ENCODE results near the gene MYL4.
"Not testable (repeated sequence)": the region's sequence is repeated elsewhere in the genome, so short reads cannot be mapped to it uniquely, and the experiment has no call there.

The MYL4 gene

DNA sequence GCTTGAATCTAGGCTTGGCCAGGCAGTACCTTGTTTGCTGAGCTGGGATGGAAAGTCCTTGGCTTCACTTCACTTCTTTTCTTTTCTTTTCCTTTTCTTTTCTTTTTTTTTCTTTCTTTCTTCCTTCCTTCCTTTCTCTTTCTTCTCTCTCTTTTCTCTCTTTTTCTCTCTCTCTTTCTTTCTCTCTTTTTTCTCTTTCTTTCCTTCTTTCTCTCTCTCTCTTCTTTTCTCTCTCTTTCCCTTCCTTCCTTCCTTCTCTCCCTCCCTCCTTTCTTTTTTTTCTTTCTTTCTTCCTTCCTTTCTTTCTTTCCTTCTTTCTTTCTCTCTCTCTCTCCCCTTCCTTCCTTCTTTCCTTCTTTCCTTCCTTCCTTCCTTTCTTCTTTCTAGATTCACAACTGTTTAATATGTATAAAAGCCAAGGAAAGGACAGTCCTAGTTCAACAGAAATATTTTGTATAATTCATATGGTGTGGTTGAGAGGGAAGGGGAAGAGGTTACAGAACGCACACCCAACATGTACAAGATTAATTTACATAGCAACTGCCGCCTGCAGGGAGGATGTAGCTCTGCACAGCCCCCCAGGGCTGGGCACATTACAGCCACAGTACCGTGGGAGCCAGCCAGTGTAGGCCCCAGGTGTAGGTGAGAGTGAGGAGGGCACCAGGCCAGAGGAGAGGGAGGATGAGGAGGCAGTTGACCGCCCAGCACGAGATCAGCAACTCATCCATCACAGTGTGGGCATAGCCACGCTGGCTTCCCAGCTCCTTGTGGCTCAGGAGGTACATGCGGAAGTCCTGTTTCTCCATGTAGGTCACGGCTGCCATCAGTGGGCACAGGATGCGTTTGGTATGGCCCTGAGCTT lies 34.8 kb downstream of the MYL4 start:
- DNase-seq (ENCODE audit: low spot score): no peak

DNA sequence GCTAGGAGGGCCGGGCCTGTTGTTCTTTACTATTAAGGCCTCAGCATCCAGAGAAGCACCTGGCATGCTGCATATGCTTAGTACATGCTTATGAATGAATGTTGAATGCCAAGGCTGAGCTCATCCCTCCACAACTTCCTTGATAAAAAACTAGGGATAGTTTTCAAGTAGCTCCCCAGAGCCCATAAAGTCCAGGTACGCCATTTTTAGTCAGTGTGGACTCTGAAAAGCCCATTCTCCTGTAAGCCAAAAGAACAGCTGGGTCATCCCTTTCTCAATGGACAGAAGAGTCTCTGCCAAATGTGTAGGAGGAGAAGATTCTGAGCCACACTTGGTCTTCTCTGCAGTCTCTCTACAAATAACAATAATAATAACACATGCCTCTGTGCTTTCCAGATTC lies 35.5 kb downstream of the MYL4 start:
- DNase-seq (ENCODE audit: low spot score): no peak

DNA sequence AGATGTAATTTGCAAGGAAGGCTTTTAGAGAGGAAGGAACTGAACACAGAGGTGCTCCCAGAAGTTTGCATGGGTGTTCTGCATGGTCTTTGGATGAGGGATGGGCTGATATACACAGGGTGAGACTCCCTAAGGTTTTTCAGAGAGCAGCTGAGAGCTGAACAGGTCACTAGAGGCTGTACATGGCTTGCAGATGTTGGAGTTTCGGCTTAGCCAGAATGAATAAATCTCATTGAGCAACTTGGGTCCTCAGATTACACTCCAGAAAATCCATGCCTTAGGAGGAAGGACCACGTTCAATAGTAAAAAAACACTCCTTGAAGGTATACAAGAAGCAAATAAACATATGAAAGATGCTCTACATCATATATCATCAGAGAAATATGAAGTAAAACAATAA lies 37.0 kb downstream of the MYL4 start:
- DNase-seq (ENCODE audit: low spot score): no peak

DNA sequence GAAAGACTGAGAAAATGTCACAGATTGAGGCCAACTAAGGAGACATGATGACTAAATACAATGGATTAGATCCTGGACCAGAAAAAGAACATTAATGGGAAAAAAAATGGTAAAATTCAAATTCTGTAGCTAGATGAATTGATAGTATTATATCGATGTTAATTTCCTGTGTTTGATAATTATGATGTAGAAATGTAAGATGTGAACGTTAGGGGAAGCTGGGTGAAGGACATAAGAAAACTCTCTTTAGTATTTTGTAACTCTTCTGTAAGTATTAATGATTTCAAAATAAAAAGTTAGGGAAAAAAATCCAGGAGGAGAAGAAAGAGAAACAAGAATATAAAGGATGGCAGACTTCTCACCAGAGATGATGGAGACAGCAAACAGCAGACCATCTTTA lies 41.7 kb downstream of the MYL4 start:
- no peak for DNase-seq (ENCODE audit: low spot score)

DNA sequence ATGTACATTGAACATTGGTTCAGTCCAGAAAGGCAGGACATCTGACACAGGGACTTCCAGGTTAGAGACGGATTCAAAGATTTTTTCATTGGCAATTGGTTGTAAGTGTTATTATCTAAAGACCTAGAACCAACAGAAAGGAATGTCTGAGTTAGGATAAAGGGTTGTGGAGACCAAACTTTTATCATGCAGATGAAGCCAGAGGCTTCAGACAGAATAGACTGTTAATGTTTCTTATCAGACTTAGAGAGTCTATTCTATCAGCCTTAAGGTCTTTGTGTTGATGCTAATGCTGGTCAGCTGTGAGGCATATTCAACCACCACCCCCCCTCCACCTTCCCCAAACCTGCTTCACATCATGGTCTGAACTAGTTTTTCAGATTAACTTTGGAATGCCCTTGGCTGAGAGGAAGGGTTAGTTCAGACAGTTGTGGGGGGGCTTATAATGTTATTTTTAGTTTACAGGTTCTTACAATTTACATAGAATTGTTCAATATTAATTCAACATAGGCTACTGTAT lies 42.3 kb downstream of the MYL4 start:
- DNase-seq (ENCODE audit: low spot score): no peak

DNA sequence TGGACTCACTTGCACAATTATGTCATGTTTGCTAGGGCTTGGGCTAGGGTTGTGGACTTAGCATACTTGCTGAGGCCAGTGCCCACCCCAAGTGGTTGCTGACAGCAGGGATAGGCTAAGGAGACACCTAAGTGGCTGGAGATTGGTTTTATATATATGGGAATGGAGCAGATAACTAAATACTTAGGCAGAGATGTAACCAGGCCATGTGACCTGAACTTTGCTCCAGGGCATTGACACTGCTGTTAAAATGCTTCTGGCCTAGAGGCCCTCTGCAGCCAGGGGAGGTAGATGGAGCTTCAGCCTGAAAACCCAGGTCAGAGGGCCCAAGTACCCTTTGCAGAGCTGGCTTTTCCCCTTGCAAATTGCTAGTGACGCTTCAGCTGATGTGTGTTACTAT lies 43.1 kb downstream of the MYL4 start:
- no peak for DNase-seq (ENCODE audit: low spot score)

DNA sequence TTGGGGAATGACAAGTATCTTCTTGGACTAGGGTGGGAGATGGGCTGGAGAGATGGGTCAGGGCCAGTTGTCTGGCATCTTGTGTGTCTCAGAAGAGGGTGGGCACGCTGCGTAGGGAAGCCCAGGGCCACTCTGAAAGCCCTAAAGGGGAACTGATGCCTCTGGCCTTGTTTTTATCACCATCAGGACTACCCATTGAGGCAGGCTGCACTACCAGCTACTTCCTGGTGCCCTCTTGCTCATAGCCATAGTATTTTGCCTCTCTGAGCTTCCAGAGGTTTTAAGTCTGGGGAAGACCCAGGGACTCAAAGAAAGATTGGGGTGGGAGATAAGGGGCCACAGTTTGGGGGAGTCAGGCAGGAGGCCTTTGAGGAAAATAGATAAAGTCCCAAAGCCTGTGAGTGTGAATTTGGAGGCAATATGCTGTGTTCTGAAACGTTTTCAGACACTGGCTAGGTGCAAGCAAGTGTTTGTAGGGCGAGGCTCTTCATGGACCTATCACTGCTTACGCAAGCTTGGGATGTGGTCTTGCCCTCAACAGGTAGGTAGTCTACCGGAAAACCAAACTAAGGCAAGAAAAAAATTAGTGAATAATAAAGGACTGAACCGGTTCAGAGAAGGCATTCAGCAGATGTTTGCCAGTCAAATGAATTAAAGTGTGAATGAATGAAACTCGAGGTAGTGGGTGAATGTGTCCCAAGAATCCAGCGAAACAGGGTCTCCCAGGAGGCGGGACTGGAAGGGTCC lies 43.8 kb downstream of the MYL4 start:
- no peak for DNase-seq (ENCODE audit: low spot score)

DNA sequence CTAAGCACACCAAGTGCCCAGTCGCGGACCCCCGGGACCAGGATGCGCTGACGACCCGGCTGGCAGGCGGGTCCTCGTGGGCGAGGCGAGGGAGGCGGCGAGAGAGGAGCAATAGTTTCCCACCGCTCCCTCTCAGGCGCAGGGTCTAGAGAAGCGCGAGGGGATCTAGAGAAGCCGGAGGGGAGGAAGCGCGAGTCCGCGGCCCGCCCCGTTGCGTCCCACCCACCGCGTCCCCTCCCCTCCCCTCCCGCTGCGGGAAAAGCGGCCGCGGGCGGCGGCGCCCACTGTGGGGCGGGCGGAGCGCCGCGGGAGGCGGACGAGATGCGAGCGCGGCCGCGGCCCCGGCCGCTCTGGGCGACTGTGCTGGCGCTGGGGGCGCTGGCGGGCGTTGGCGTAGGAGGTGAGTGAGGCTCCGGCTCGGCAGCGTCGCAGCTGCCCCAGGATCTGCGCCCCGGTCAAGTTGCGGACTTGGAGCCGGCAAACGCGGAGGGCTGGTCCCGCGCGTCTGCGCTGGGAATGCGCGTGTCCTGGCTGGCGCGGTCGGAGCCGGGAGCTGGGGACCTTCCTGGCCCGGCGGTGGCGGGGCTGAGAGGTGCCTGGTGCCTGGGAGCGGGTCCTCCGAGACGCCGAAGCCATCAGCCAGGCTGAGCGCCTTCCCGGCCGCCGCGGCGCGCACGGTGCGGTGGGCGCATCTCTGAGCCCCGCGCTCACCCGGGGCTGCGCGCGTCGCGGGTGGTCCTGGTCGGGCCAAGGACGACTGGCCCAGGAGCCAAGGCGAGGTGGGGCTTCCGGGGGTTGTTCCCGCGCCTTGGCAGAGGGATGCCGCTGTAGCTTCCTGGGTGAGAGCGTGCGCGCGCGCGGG lies 44.6 kb downstream of the MYL4 start, which contains the start of gene ITGB3:
TSS of gene ITGB3 (plus strand) at position 287 of the 862 bp plus-strand sequence. CDS start at position 322, 35 bp downstream.
- DNase-seq (ENCODE audit: low spot score): no peak

DNA sequence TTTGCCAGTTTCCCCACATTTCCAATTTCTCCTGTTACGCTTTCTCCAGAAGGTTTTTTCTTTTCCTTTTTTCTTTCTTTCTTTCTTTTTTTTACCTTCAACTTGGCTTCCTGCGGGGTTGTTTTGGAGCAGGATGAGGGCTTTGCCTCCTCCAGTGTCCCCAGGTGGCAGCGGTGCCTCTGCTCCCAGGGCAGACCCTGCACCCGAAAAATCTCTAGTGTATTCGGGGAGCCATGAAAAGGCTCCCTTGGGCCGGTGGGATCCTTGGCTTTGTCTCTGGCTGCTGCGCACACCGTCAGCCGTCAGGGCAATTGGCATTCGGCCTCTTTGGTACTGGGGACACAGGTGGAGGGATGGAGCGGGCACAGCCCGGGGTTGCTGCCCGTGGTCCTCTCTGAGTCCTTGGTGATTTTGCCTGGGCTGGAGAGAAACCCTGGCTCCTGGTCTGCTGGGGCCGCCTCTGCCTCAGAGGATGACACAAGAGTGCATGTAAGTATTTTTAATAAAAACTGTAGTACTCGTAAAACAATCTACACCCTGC lies 45.3 kb downstream of the MYL4 start:
- no peak for DNase-seq (ENCODE audit: low spot score)

DNA sequence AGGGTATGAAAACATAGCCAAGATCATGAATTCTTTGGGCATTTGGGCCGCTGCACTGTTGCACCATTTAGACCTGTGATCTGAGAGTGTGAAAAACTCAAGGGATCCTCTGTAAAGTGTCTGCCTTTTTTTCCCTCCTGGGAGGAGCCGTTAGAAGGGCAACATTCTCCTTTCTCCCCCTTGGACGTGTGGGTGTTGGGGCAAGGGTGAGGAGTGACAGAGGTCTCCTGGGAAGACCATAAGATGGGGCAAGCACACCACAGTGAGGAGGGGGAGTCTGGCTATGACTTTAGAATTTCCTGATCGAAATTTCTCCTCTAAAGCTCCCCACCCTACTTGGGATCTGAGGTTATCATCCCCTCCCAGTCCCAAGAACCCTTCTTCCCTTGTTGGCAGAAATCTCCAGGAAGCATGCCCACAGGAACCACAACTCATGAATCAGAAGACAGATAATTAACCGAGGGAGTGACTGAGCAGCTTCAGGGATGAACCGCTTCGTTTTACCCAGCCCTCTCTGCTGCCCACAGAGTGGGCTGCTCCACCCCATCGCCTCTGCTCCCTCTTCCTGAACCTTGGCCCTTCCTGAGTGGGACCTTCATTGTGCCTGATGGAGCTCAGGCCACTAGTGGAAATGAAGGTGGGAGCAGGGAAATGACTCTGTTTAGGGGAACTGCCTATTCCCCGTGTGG lies 48.6 kb downstream of the MYL4 start:
- DNase-seq (ENCODE audit: low spot score): peak; percentile 41

DNA sequence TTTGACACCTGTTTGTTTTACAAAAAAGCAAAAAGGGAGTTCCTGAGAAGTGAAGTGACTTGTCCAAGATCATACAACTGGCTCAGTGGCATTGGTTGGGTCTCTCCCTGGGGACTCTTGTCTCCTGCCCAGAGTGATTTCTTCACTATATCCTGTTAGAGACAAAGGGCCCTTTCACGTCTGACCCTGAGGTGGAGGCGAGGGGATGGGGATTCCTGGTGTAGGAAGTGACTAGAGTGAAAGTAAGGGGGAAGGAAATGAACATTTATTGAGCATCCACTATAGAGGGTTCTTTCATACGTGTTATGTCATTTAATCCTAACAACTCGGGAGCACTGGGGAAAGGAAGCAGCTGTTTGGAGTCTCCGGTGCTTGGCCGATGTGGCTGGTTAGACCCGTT lies 53.4 kb downstream of the MYL4 start:
- DNase-seq (ENCODE audit: low spot score): no peak

DNA sequence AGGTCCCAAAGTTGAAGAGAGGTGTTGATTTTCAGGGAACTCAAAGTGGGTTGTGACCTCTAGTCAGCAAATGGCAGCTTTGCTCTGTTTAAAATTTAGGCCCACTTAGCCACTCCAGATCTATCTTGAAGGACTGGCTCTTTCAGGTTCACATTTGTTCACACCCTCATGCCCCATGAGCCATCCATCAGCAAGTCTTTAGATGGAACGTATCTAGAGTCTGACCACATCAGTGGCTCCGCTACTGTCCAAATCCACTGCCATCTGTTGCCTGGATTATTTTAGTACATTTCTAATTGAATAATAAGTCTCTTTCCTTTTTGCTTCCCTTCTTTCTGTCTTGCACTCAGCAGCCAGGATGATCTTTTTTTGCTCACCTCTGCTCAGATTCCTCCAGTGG lies 55.0 kb downstream of the MYL4 start:
- no peak for DNase-seq (ENCODE audit: low spot score)

DNA sequence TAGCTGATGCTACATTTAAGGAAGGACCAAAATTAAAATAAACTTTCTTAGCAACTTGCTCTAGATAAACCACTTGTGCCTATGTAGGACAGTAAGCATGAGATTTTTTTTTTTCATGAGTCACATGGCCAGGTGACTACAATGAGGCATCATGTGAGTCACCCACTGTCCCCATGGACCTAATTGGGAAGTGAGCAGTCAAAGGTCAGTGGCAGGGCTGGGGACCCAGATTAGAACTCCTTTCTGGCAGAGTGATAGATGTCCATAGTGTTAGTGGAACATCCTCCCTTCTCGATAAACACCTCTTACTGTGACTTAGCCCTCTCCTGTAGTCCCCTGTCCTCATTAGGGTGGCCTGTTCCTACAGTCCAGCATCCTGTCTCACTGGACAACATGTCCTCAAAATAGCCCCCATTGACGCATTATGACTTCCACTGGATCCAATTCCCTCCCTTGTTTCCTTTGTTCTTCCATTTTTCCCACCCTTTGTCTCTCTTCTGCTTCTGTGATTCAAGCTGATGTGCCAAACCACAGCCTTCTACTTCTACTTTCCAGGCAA lies 56.9 kb downstream of the MYL4 start:
- DNase-seq (ENCODE audit: low spot score): peak; percentile 83

DNA sequence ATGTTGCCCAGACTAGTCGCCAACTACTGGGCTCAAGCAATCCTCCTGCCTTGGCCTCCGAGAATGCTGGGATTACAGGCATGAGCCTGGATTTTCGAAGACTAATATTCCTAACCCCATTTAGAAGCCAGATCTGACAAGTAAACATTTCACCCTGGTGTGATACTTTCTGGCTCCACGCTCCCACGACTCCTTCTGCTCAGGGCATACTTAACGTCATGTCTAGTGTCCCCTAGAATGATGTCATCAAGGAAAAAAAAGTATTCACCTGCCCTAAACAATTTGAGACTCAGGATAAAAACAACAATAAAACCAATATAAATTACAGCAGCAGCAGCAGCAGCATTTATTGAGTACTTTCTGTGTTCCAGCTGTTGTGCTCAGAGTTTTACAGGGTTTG lies 57.6 kb downstream of the MYL4 start:
- no peak for DNase-seq (ENCODE audit: low spot score)

DNA sequence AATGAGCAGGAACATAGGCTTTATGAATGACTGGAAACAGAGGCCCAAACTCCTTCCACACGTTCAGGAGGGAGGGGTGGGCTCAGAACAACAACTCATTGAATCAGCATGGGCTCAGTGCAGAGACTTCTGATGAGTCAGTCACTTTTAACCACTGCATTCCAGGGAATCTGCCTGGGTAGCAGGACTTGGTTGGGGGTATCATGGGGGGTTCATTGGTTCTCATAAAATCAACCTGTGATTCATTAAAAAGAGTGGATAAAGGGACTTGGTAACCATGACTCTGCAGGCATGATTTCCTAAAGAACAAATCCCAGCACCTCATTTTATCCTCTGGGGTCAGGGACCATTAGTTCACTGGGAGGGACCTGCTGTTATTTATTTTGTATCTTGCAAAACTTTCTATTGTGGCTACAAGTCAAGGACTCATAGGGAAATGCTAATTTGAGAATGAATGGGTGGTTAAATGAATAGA lies 58.2 kb downstream of the MYL4 start:
- DNase-seq (ENCODE audit: low spot score): peak; percentile 50

DNA sequence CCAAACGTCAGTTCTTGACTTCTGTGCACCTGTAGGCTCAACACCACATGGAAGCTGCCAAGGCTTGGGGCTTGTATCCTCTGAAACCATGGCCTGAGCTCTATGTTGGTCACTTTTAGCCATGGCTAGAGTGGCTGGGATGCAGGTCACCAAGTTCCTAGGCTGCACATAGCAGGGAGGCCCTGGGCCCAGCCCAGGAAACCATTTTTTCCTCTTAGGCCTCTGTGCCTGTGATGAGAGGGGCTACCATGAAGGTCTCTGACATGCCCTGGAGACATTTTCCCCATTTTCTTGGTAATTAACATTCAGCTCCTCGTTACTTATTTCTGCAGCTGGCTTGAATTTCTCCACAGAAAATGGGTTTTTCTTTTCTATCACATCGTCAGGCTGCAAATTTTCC lies 59.8 kb downstream of the MYL4 start:
- DNase-seq (ENCODE audit: low spot score): not testable (repeated sequence)

DNA sequence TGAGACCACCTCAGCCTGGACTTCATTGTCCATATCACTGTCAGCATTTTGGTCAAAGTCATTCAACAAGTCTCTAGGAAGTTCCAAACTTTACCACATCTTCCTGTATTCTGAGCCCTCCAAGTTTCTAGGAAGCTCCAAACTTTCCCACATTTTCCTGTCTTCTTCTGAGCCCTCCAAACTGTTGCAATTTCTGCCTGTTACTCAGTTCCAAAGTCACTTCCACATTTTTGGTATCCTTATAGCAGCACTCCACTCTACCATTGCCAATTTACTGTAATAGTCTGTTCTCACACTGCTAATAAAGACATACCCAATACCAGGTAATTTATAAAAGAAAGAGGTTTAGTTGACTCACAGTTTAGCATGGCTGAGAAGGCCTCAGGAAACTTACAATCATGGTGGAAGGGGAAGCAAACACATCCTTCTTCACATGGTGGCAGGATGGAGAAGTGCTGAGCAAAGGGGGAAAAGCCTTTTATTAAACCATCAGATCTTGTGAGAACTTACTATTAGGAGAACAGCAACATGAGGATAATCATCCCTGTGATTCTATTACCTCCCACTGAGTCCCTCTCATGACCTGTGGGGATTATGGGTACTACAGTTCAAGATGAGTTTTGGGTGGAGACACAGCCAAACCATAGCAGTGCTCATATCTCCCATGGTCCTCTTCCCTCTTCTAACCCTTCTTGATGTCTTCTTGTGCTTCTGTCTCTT lies 60.6 kb downstream of the MYL4 start:
- not testable (repeated sequence) for DNase-seq (ENCODE audit: low spot score)

DNA sequence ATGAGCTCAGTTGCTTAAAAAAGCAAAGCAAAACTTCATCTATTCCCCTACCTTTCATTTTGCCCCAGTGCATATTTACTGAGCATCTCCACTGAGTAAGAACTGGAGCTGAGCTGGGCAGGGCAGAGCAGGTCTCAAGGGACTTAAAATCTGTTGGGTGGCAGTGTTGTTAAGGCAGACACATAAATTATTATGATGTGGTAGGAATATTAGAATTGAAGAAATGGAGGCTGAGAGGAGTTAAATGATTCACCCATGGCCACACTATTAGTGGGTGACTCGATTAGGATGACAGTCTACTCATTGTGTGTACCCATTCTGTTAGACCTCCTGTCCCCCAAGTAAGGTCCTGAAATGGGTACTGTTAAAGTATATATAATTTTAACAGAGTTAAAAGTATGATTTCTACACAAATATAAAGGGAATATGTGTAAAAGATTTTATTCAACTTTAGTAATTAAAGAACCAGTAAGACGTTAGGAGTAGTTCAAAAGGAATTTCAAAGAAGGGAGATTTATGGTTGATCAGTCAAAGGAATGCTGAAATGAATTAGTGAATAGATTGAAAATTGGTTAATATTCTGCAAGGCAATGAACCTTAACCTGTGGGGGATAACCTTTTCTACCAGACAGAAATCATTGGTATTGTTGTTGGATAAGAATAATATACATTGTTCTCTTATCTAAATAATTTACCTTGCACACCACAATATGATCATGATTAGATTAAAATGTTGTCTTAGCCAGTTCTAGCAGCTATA lies 62.0 kb downstream of the MYL4 start:
- no peak for DNase-seq (ENCODE audit: low spot score)

DNA sequence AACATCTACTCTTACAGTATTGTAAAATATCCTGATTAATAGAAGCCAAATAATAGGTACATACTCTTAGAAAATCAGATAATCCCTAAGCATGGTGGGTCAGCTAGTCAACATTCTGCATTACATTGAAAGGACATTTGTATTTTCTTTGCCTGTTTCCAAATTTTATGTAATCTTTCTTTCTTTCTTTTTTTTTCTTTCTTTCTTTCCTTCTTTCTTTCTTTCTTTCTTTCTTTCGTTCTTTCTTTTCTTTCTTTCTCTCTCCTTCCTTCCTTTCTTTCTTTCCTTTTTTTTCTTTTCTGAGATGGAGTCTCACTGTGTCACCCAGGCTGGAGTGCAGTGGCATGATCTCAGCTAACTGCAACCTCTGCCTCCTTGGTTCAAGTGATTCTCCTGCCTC lies 63.3 kb downstream of the MYL4 start:
- no peak for DNase-seq (ENCODE audit: low spot score)
